Neuronal stem cell (in vitro differentiated cells): ENCODE data around the gene OR4N2.
"Not testable (repeated sequence)": the region's sequence is repeated elsewhere in the genome, so short reads cannot be mapped to it uniquely, and the experiment has no call there.

Experiments used
- DNase-seq: peaks from one replicate; pipeline ENCODE4 v3.0.0-alpha.2; 2013; ENCODE audit warnings: low spot score
- H2AFZ ChIP-seq: one replicate; pipeline ENCODE4 v1.6.1; 2013; ENCODE audit warnings: mild to moderate bottlenecking, low read length, inconsistent platforms
- H2AK5ac ChIP-seq: 2 replicates; pipeline ENCODE4 v1.6.1; 2013; ENCODE audit warnings: low read depth, mild to moderate bottlenecking, inconsistent platforms, low read length, moderate library complexity, mixed read lengths
- H2BK120ac ChIP-seq: 2 replicates; pipeline ENCODE4 v1.6.1; 2013; ENCODE audit warnings: low read depth, mild to moderate bottlenecking, inconsistent platforms, low read length, moderate library complexity, mixed read lengths
- H2BK12ac ChIP-seq: one replicate; pipeline ENCODE4 v1.6.1; 2013; ENCODE audit warnings: low read length, inconsistent platforms
- H2BK15ac ChIP-seq: 2 replicates; pipeline ENCODE4 v1.6.1; 2013; ENCODE audit warnings: mild to moderate bottlenecking, low read length, inconsistent platforms, mixed read lengths
- H2BK5ac ChIP-seq: one replicate; pipeline ENCODE4 v1.6.1; 2013; ENCODE audit warnings: inconsistent platforms, mild to moderate bottlenecking, low read length, moderate library complexity
- H3K14ac ChIP-seq: one replicate; pipeline ENCODE4 v1.6.1; 2013; ENCODE audit warnings: low read length, inconsistent platforms
- H3K18ac ChIP-seq: 2 replicates; pipeline ENCODE4 v1.6.1; 2013; ENCODE audit warnings: low read length, inconsistent platforms
- H3K23ac ChIP-seq: 2 replicates; pipeline ENCODE4 v1.6.1; 2013; ENCODE audit warnings: low read depth, mild to moderate bottlenecking, mixed read lengths, low read length, inconsistent platforms; ENCODE audit not compliant: poor library complexity
- H3K27ac ChIP-seq: replicated peaks from 3 replicates; pipeline ENCODE4 v1.5.1; 2013; ENCODE audit warnings: low read length, inconsistent platforms
- H3K27me3 ChIP-seq, 3 experiments: 2 replicates each; pipeline ENCODE4 v1.6.1; 2013; ENCODE audit warnings: low read length in 3 of 3, mild to moderate bottlenecking in 2 of 3, inconsistent platforms in 1 of 3, low read depth in 1 of 3, mixed read lengths in 1 of 3, moderate library complexity in 1 of 3; ENCODE audit not compliant: control insufficient read depth in 3 of 3, insufficient read depth in 3 of 3
- H3K36me3 ChIP-seq, 2 donors: replicated peaks in 1 of 2; 2 replicates each; pipeline ENCODE4 v1.6.1; 2013; ENCODE audit warnings: low read length in 2 of 2; ENCODE audit not compliant: control insufficient read depth in 2 of 2, insufficient read depth in 2 of 2
- H3K4ac ChIP-seq: 2 replicates; pipeline ENCODE4 v1.6.1; 2013; ENCODE audit warnings: inconsistent platforms, mild to moderate bottlenecking, low read length, moderate library complexity
- H3K4me1 ChIP-seq, 2 donors: 1 replicate in 1 of 2; 2 replicates in 1 of 2; pipeline ENCODE4 v1.6.1; 2013; ENCODE audit warnings: low read length in 2 of 2, low read depth in 1 of 2; ENCODE audit not compliant: control insufficient read depth in 2 of 2, insufficient read depth in 1 of 2
- H3K4me2 ChIP-seq: one replicate; pipeline ENCODE4 v1.6.1; 2013; ENCODE audit warnings: mild to moderate bottlenecking, low read length, inconsistent platforms; ENCODE audit not compliant: insufficient read depth, poor library complexity, severe bottlenecking
- H3K4me3 ChIP-seq, 2 donors: 2 replicates each; pipeline ENCODE4 v1.5.1; 2013; ENCODE audit warnings: low read length in 2 of 2, mild to moderate bottlenecking in 2 of 2, inconsistent platforms in 1 of 2, moderate library complexity in 1 of 2
- H3K79me1 ChIP-seq: one replicate; pipeline ENCODE4 v1.6.1; 2013; ENCODE audit warnings: low read depth, mild to moderate bottlenecking, inconsistent platforms, low read length, moderate library complexity
- H3K9ac ChIP-seq: one replicate; pipeline ENCODE4 v1.6.1; 2013; ENCODE audit warnings: mild to moderate bottlenecking, low read depth, low read length, inconsistent platforms; ENCODE audit not compliant: poor library complexity
- H3K9me3 ChIP-seq, 2 donors: replicated peaks in 1 of 2; 2 replicates each; pipeline versions ENCODE3 to v1.6.1; 2013; ENCODE audit warnings: low read length in 2 of 2, mild to moderate bottlenecking in 2 of 2, inconsistent platforms in 1 of 2, low read depth in 1 of 2, mixed read lengths in 1 of 2, moderate library complexity in 1 of 2; ENCODE audit not compliant: control insufficient read depth in 2 of 2, insufficient read depth in 1 of 2
- H4K8ac ChIP-seq: one replicate; pipeline ENCODE4 v1.6.1; 2013; ENCODE audit warnings: low read depth, mild to moderate bottlenecking, inconsistent platforms, low read length, moderate library complexity
- H4K91ac ChIP-seq: one replicate; pipeline ENCODE4 v1.6.1; 2013; ENCODE audit warnings: low read length, low read depth, mild to moderate bottlenecking, inconsistent platforms; ENCODE audit not compliant: poor library complexity
- WGBS, 2 donors: extraction: QIAGEN DNeasy Blood & Tissue Kit; methylation state at CpG; one replicate each; pipeline ENCODE4 v1.1.7; 2013; ENCODE audit warnings: missing lambda C conversion rate in 2 of 2, mixed read lengths in 1 of 2; ENCODE audit not compliant: insufficient read length in 2 of 2, insufficient replicate concordance in 1 of 2; ENCODE audit errors: extremely low coverage in 2 of 2; 5-methylcytosine and 5-hydroxymethylcytosine counted together

OR4N2 gene

GRCh38 chr14:19821016-19821415, 17.4 kb downstream of the OR4N2 start:
- H2AK5ac ChIP-seq, H3K4me1 ChIP-seq, H3K9ac ChIP-seq, H4K8ac ChIP-seq, H2AFZ ChIP-seq, H3K4me2 ChIP-seq, H2BK120ac ChIP-seq, H3K36me3 ChIP-seq, H3K18ac ChIP-seq, H3K14ac ChIP-seq, H2BK15ac ChIP-seq, H3K4me3 ChIP-seq, H3K79me1 ChIP-seq, H4K91ac ChIP-seq, DNase-seq, H2BK5ac ChIP-seq, H2BK12ac ChIP-seq, H3K27me3 ChIP-seq, H3K4ac ChIP-seq, H3K9me3 ChIP-seq, H3K27ac ChIP-seq, H3K23ac ChIP-seq: not testable (repeated sequence)
- WGBS, 2 donors, result no CpG with 5 or more reads among the region's 6 CpGs

- no peaks in the 10 kb centered on the region for H3K36me3 ChIP-seq
- H3K4me2 ChIP-seq, result no peak overlapping the region
- H4K91ac ChIP-seq, result no peak overlapping the region
- H3K27ac ChIP-seq, result no peak overlapping the region
- no peak overlapping the region for H2AK5ac ChIP-seq
- no peak overlapping the region for H3K4ac ChIP-seq
- H3K79me1 ChIP-seq, result no peaks in the 10 kb centered on the region
- no peak overlapping the region for H3K14ac ChIP-seq
- no peak overlapping the region for H3K18ac ChIP-seq
- no peak overlapping the region for H4K8ac ChIP-seq
- H2AFZ ChIP-seq, result no peak overlapping the region
- H3K9ac ChIP-seq, result no peak overlapping the region
- WGBS, 2 donors, result no CpG with 5 or more reads among the region's 1 CpG
- no peak overlapping the region for H3K4me3 ChIP-seq
- no peak overlapping the region for H3K23ac ChIP-seq
- H2BK12ac ChIP-seq, result no peak overlapping the region
- no peak overlapping the region for H2BK15ac ChIP-seq
- no peak overlapping the region for H2BK5ac ChIP-seq
- no peaks in the 10 kb centered on the region for H3K27me3 ChIP-seq
- no peaks in the 10 kb centered on the region for H3K4me1 ChIP-seq
- H3K9me3 ChIP-seq, result no peaks in the 10 kb centered on the region
- H2BK120ac ChIP-seq, result no peak overlapping the region
- DNase-seq, result no peak
Measured at GRCh38 chr14:19823178-19823577, 19.6 kb downstream of the OR4N2 start.

GRCh38 chr14:19823765-19824164, 20.2 kb downstream of the OR4N2 start:
- no peak overlapping the region for H2BK15ac ChIP-seq
- no peaks in the 10 kb centered on the region for H3K9me3 ChIP-seq
- WGBS, 2 donors, result no CpG with 5 or more reads among the region's 1 CpG

GRCh38 chr14:19827626-19828244, 24.2 kb downstream of the OR4N2 start:
- H3K4me1 ChIP-seq, H4K91ac ChIP-seq, H3K9ac ChIP-seq, H3K23ac ChIP-seq, H3K79me1 ChIP-seq, H3K36me3 ChIP-seq, H3K18ac ChIP-seq, H2AK5ac ChIP-seq, H2AFZ ChIP-seq, H3K4ac ChIP-seq, H3K27me3 ChIP-seq, DNase-seq, H3K4me3 ChIP-seq, H2BK15ac ChIP-seq, H3K27ac ChIP-seq, H2BK5ac ChIP-seq, H2BK12ac ChIP-seq, H4K8ac ChIP-seq, H3K9me3 ChIP-seq, H3K4me2 ChIP-seq, H3K14ac ChIP-seq, H2BK120ac ChIP-seq: not testable (repeated sequence)
- WGBS, 2 donors, result no CpG with 5 or more reads among the region's 12 CpGs

More at GRCh38 chr14:19823765-19824164, 20.2 kb downstream of the OR4N2 start:
- H3K27ac ChIP-seq, result no peak overlapping the region
- no peak overlapping the region for H3K18ac ChIP-seq
- H3K4me3 ChIP-seq, result no peak overlapping the region
- H3K4me2 ChIP-seq, result no peak overlapping the region
- no peaks in the 10 kb centered on the region for H3K79me1 ChIP-seq
- no peak overlapping the region for H2AK5ac ChIP-seq
- no peak for DNase-seq
- H4K91ac ChIP-seq, result no peak overlapping the region
- H4K8ac ChIP-seq, result no peak overlapping the region
- H3K4me1 ChIP-seq, result no peaks in the 10 kb centered on the region
- H3K14ac ChIP-seq, result no peak overlapping the region
- H3K36me3 ChIP-seq, result no peaks in the 10 kb centered on the region
- H3K27me3 ChIP-seq, result no peaks in the 10 kb centered on the region
- H3K9ac ChIP-seq, result no peak overlapping the region
- no peak overlapping the region for H3K4ac ChIP-seq
- H2AFZ ChIP-seq, result no peak overlapping the region
- no peak overlapping the region for H3K23ac ChIP-seq
- H2BK120ac ChIP-seq, result no peak overlapping the region
- H2BK5ac ChIP-seq, result no peak overlapping the region
- no peak overlapping the region for H2BK12ac ChIP-seq
